ENCODE measurements around the gene HEPN1. TPM values are rescaled to one million over a fixed set of nuclear protein-coding genes. Genes with fewer than 3 reads are reported as not detected.

Gene HEPN1
- total RNA-seq, 2 donors from 2014 or later, result not detected

- Histone ChIP-seq H3K4me3 (no peak overlapping the region), H3K27ac (no peak overlapping the region), H3K9ac (ENCODE audit: low read depth in 2 of 2, low read length in 2 of 2) (no peak overlapping the region), H3K36me3 (no peaks in the 10 kb centered on the region), H3K27me3 (no peaks in the 10 kb centered on the region), H3K4me1 (no peaks in the 10 kb centered on the region), H3K9me3 (no peaks in the 10 kb centered on the region)
- intact Hi-C loops (cut with DNase I), result no loop called here
- DNase-seq, result no peak
- TF ChIP-seq CTCF (IDR thresholded peaks at IDR 0.05), result no peak
These were observed 22.7 kb downstream of the HEPN1 start for GRCh38 chr11:124941703-124942102.

- intact Hi-C loops (cut with DNase I), result no loop called here
- no peaks in the 10 kb centered on the region for H3K27me3 ChIP-seq
- no peak overlapping the region for H3K4me3 ChIP-seq
- no peaks in the 10 kb centered on the region for H3K9me3 ChIP-seq
- no peak overlapping the region for H3K9ac ChIP-seq (ENCODE audit: low read depth in 2 of 2, low read length in 2 of 2)
- no peak overlapping the region for H3K27ac ChIP-seq
- no peak for DNase-seq
- no peak for TF ChIP-seq CTCF (IDR thresholded peaks at IDR 0.05)
- no peaks in the 10 kb centered on the region for H3K36me3 ChIP-seq
- no peaks in the 10 kb centered on the region for H3K4me1 ChIP-seq
These were observed 23.6 kb downstream of the HEPN1 start for GRCh38 chr11:124942466-124943253.

- intact Hi-C loops (cut with DNase I), result no loop called here
- no peak overlapping the region for H3K4me3 ChIP-seq
- H3K9ac ChIP-seq (ENCODE audit: low read depth in 2 of 2, low read length in 2 of 2), result no peak overlapping the region
- no peaks in the 10 kb centered on the region for H3K27me3 ChIP-seq
- no peak overlapping the region for H3K27ac ChIP-seq
- no peak for DNase-seq
- no peaks in the 10 kb centered on the region for H3K9me3 ChIP-seq
- TF ChIP-seq CTCF (IDR thresholded peaks at IDR 0.05), result no peak
- no peaks in the 10 kb centered on the region for H3K36me3 ChIP-seq
- H3K4me1 ChIP-seq, result no peaks in the 10 kb centered on the region
These were observed 24.2 kb downstream of the HEPN1 start for GRCh38 chr11:124943254-124943616.

GRCh38 chr11:124943741-124944140 lies 24.7 kb downstream of the HEPN1 start:
- no peak for TF ChIP-seq CTCF (IDR thresholded peaks at IDR 0.05)
- no peaks in the 10 kb centered on the region for H3K9me3 ChIP-seq
- H3K27ac ChIP-seq, result no peak overlapping the region
- no peaks in the 10 kb centered on the region for H3K4me1 ChIP-seq
- no peak overlapping the region for H3K9ac ChIP-seq (ENCODE audit: low read depth in 2 of 2, low read length in 2 of 2)
- intact Hi-C loops (cut with DNase I), result no loop called here
- no peak for DNase-seq
- no peaks in the 10 kb centered on the region for H3K36me3 ChIP-seq
- no peak overlapping the region for H3K4me3 ChIP-seq
- no peaks in the 10 kb centered on the region for H3K27me3 ChIP-seq

GRCh38 chr11:124944565-124944964 lies 25.5 kb downstream of the HEPN1 start:
- DNase-seq, result no peak
- intact Hi-C loops (cut with DNase I), result no loop called here
- no peak for TF ChIP-seq CTCF (IDR thresholded peaks at IDR 0.05)

More at GRCh38 chr11:124944565-124944964, 25.5 kb downstream of the HEPN1 start:
- Histone ChIP-seq H3K27ac (no peak overlapping the region), H3K9ac (ENCODE audit: low read depth in 2 of 2, low read length in 2 of 2) (no peak overlapping the region), H3K27me3 (no peaks in the 10 kb centered on the region), H3K9me3 (no peaks in the 10 kb centered on the region), H3K4me3 (no peak overlapping the region), H3K36me3 (no peaks in the 10 kb centered on the region), H3K4me1 (no peaks in the 10 kb centered on the region)
